Mesendoderm (in vitro differentiated cells): ENCODE results near the gene TNFSF8.
A peak's percentile ranks its signal among the peaks of the same experiment; 100 is the strongest.

Source experiments
- DNase-seq: peaks from one replicate; pipeline ENCODE4 v3.0.0; 2013
- H2AK5ac ChIP-seq: 2 replicates; pipeline ENCODE4 v1.6.1; 2013; ENCODE audit warnings: low read length, inconsistent platforms
- H2BK120ac ChIP-seq: 2 replicates; pipeline ENCODE4 v1.6.1; 2013; ENCODE audit warnings: low read depth, mild to moderate bottlenecking, low read length, moderate library complexity, mixed read lengths
- H2BK15ac ChIP-seq: replicated peaks from 2 replicates; pipeline ENCODE4 v1.6.1; 2013; ENCODE audit warnings: low read depth, mild to moderate bottlenecking, moderate library complexity
- H2BK5ac ChIP-seq: 2 replicates; pipeline ENCODE4 v1.6.1; 2013; ENCODE audit warnings: low read length, inconsistent platforms
- H3K18ac ChIP-seq: 2 replicates; pipeline ENCODE4 v1.6.1; 2013; ENCODE audit warnings: mild to moderate bottlenecking, low read length, mixed read lengths
- H3K23ac ChIP-seq: one replicate; pipeline ENCODE4 v1.6.1; 2013; ENCODE audit warnings: low read length
- H3K27ac ChIP-seq: 2 replicates; pipeline ENCODE4 v1.5.1; 2013; ENCODE audit warnings: low read depth, mild to moderate bottlenecking, inconsistent platforms, low read length, moderate library complexity
- H3K27me3 ChIP-seq: 2 replicates; pipeline ENCODE4 v1.6.1; 2013; ENCODE audit warnings: low read length, control low read depth, mild to moderate bottlenecking, inconsistent platforms; ENCODE audit not compliant: insufficient read depth, poor library complexity
- H3K36me3 ChIP-seq: 2 replicates; pipeline ENCODE4 v1.6.1; 2013; ENCODE audit warnings: low read length, inconsistent platforms; ENCODE audit not compliant: control insufficient read depth, insufficient read depth
- H3K4ac ChIP-seq: one replicate; pipeline ENCODE4 v1.6.1; 2013; ENCODE audit warnings: low read depth, mild to moderate bottlenecking, low read length, moderate library complexity
- H3K4me1 ChIP-seq: 2 replicates; pipeline ENCODE4 v1.6.1; 2013; ENCODE audit warnings: low read depth, low read length, inconsistent platforms; ENCODE audit not compliant: control insufficient read depth
- H3K4me2 ChIP-seq: 2 replicates; pipeline ENCODE4 v1.6.1; 2013; ENCODE audit warnings: low read length
- H3K4me3 ChIP-seq: 2 replicates; pipeline ENCODE4 v1.5.1; 2013; ENCODE audit warnings: mild to moderate bottlenecking, low read length
- H3K56ac ChIP-seq: one replicate; pipeline ENCODE4 v1.6.1; 2013; ENCODE audit warnings: low read length
- H3K79me1 ChIP-seq: 2 replicates; pipeline ENCODE4 v1.6.1; 2013; ENCODE audit warnings: low read length, inconsistent platforms
- H3K79me2 ChIP-seq: 2 replicates; pipeline ENCODE4 v1.6.1; 2013; ENCODE audit warnings: mild to moderate bottlenecking, low read length; ENCODE audit not compliant: control insufficient read depth, insufficient read depth
- H3K9ac ChIP-seq: 2 replicates; pipeline ENCODE4 v1.6.1; 2013; ENCODE audit warnings: low read length, inconsistent platforms
- H4K5ac ChIP-seq: one replicate; pipeline ENCODE4 v1.6.1; 2013; ENCODE audit warnings: low read length
- H4K8ac ChIP-seq: one replicate; pipeline ENCODE4 v1.6.1; 2013; ENCODE audit warnings: low read depth, mild to moderate bottlenecking, control low read depth, low read length, moderate library complexity
- WGBS: extraction: QIAGEN DNeasy Blood & Tissue Kit; methylation state at CpG from one replicate; pipeline ENCODE4 v1.1.7; 2013; ENCODE audit warnings: low lambda C conversion rate, missing lambda C conversion rate; ENCODE audit not compliant: insufficient coverage; ENCODE audit errors: extremely low coverage; 5-methylcytosine and 5-hydroxymethylcytosine counted together

TNFSF8 gene

GRCh38 chr9:114893221-114894010, 37.0 kb downstream of the TNFSF8 start:
- no peak overlapping the region for H3K27ac ChIP-seq
- H3K79me2 ChIP-seq = no peaks in the 10 kb centered on the region
- H3K18ac ChIP-seq = peak overlapping the region; percentile 3
- no peak overlapping the region for H4K8ac ChIP-seq
- H2BK15ac ChIP-seq = no peak overlapping the region
- no peak overlapping the region for H3K23ac ChIP-seq
- no peak overlapping the region for H3K56ac ChIP-seq
- no peak overlapping the region for H2BK5ac ChIP-seq
- H3K4me3 ChIP-seq = no peak overlapping the region
- DNase-seq = no peak
- no peak overlapping the region for H4K5ac ChIP-seq
- peaks cover 20% of the 10 kb centered on the region for H3K4me1 ChIP-seq
- no peak overlapping the region for H2BK120ac ChIP-seq
- no peaks in the 10 kb centered on the region for H3K27me3 ChIP-seq
- WGBS = no CpG with 5 or more reads among the region's 4 CpGs
- no peaks in the 10 kb centered on the region for H3K36me3 ChIP-seq
- no peak overlapping the region for H3K4me2 ChIP-seq
- H2AK5ac ChIP-seq = peak overlapping the region; percentile 71
- peak overlapping the region; percentile 56 for H3K4ac ChIP-seq
- no peak overlapping the region for H3K9ac ChIP-seq
- H3K79me1 ChIP-seq = no peaks in the 10 kb centered on the region

- WGBS = no CpG with 5 or more reads among the region's 3 CpGs
- H3K27me3 ChIP-seq = no peaks in the 10 kb centered on the region
- no peak overlapping the region for H4K8ac ChIP-seq
- H3K36me3 ChIP-seq = no peaks in the 10 kb centered on the region
- no peak overlapping the region for H3K9ac ChIP-seq
- no peak overlapping the region for H2AK5ac ChIP-seq
- DNase-seq = no peak
- H2BK120ac ChIP-seq = no peak overlapping the region
- no peak overlapping the region for H3K27ac ChIP-seq
- no peak overlapping the region for H3K4ac ChIP-seq
- no peak overlapping the region for H3K4me2 ChIP-seq
- no peak overlapping the region for H3K23ac ChIP-seq
- H3K56ac ChIP-seq = no peak overlapping the region
- H4K5ac ChIP-seq = no peak overlapping the region
- no peak overlapping the region for H2BK15ac ChIP-seq
- H3K79me2 ChIP-seq = no peaks in the 10 kb centered on the region
- no peak overlapping the region for H2BK5ac ChIP-seq
- H3K18ac ChIP-seq = no peak overlapping the region
- no peaks in the 10 kb centered on the region for H3K79me1 ChIP-seq
- peaks cover 12% of the 10 kb centered on the region for H3K4me1 ChIP-seq
- no peak overlapping the region for H3K4me3 ChIP-seq
Observed at GRCh38 chr9:114889802-114890224, 40.6 kb downstream of the TNFSF8 start.

GRCh38 chr9:114888607-114889006, 41.8 kb downstream of the TNFSF8 start:
- WGBS = no CpG with 5 or more reads among the region's 4 CpGs

GRCh38 chr9:114887963-114888362, 42.4 kb downstream of the TNFSF8 start:
- H4K5ac ChIP-seq = no peak overlapping the region
- H3K27ac ChIP-seq = no peak overlapping the region
- no CpG with 5 or more reads among the region's 2 CpGs for WGBS
- no peak overlapping the region for H3K18ac ChIP-seq
- no peak overlapping the region for H3K23ac ChIP-seq
- no peak overlapping the region for H4K8ac ChIP-seq
- no peak overlapping the region for H3K4me3 ChIP-seq
- H3K79me2 ChIP-seq = no peaks in the 10 kb centered on the region
- H2BK5ac ChIP-seq = no peak overlapping the region
- peaks cover 8% of the 10 kb centered on the region for H3K4me1 ChIP-seq
- H3K4ac ChIP-seq = no peak overlapping the region
- no peak for DNase-seq
- no peak overlapping the region for H2BK120ac ChIP-seq
- H2AK5ac ChIP-seq = no peak overlapping the region
- no peak overlapping the region for H2BK15ac ChIP-seq
- H3K56ac ChIP-seq = no peak overlapping the region
- H3K9ac ChIP-seq = no peak overlapping the region
- no peaks in the 10 kb centered on the region for H3K36me3 ChIP-seq
- H3K79me1 ChIP-seq = no peaks in the 10 kb centered on the region
- H3K27me3 ChIP-seq = no peaks in the 10 kb centered on the region
- no peak overlapping the region for H3K4me2 ChIP-seq

More at GRCh38 chr9:114888607-114889006, 41.8 kb downstream of the TNFSF8 start:
- H2BK120ac ChIP-seq = no peak overlapping the region
- no peaks in the 10 kb centered on the region for H3K36me3 ChIP-seq
- no peaks in the 10 kb centered on the region for H3K27me3 ChIP-seq
- H3K4me2 ChIP-seq = no peak overlapping the region
- no peak overlapping the region for H3K4me3 ChIP-seq
- peak overlapping the region; percentile 18 for H3K9ac ChIP-seq
- H2AK5ac ChIP-seq = no peak overlapping the region
- no peak overlapping the region for H3K27ac ChIP-seq
- no peak overlapping the region for H4K8ac ChIP-seq
- no peak overlapping the region for H2BK15ac ChIP-seq
- H3K4me1 ChIP-seq = peaks cover 8% of the 10 kb centered on the region
- H3K23ac ChIP-seq = no peak overlapping the region
- no peak overlapping the region for H4K5ac ChIP-seq
- H3K56ac ChIP-seq = peak overlapping the region; percentile 65
- H3K18ac ChIP-seq = no peak overlapping the region
- peak overlapping the region; percentile 52 for H2BK5ac ChIP-seq
- H3K4ac ChIP-seq = no peak overlapping the region
- no peaks in the 10 kb centered on the region for H3K79me1 ChIP-seq
- peak; percentile 53 for DNase-seq
- no peaks in the 10 kb centered on the region for H3K79me2 ChIP-seq

GRCh38 chr9:114884787-114885452, 45.5 kb downstream of the TNFSF8 start:
- Histone ChIP-seq H3K79me2 (no peaks in the 10 kb centered on the region), H4K5ac (no peak overlapping the region), H2BK120ac (no peak overlapping the region), H3K4me3 (no peak overlapping the region), H2AK5ac (no peak overlapping the region), H3K9ac (no peak overlapping the region), H3K23ac (no peak overlapping the region), H3K27me3 (no peaks in the 10 kb centered on the region), H3K4ac (no peak overlapping the region), H3K18ac (no peak overlapping the region), H3K36me3 (peaks cover under 1% of the 10 kb centered on the region), H3K4me1 (peaks cover 8% of the 10 kb centered on the region), H2BK15ac (no peak overlapping the region), H2BK5ac (no peak overlapping the region), H4K8ac (no peak overlapping the region), H3K79me1 (no peaks in the 10 kb centered on the region), H3K4me2 (no peak overlapping the region), H3K56ac (no peak overlapping the region), H3K27ac (no peak overlapping the region)
- DNase-seq = no peak
- WGBS = no CpG with 5 or more reads among the region's 8 CpGs
